ENCODE results near the gene PSKH1.
A peak's percentile ranks its signal among the peaks of the same experiment; 100 is the strongest.

Gene PSKH1

GRCh38 chr16:67847064-67847861 lies 45.8 kb upstream of the PSKH1 start, which contains the start of gene CENPT:
Gene CENPT (minus strand): TSS chr16:67847693. CDS start chr16:67833859, 13,834 bp downstream.
- no peaks in the 10 kb centered on the region for H3K9me3 ChIP-seq (ENCODE audit: control insufficient read depth, insufficient read depth, low read depth, low read length)
- peaks cover 0 to 34% of the 10 kb centered on the region in 2 experiments; a peak in 2 of 3 replicates for H3K36me3 ChIP-seq (ENCODE audit: control insufficient read depth in 2 of 2, insufficient read depth in 1 of 2, low read length in 2 of 2)
- peaks cover 16% of the 10 kb centered on the region for H3K4me1 ChIP-seq (ENCODE audit: control insufficient read depth, insufficient read depth, low read length)
- ChIA-PET POLR2A (interaction anchor here (1.0 to 4.3 kb wide), 6 partner anchors 14 to 187 kb away, joined by 3 to 38 read pairs (median 6); partner anchors contain the start of genes ACD, DDX28, DUS2 and EDC4), CTCF (interaction anchor here (0.7 to 1.7 kb wide), 4 partner anchors 19 to 174 kb away, joined by 3 to 9 read pairs (median 5); partner anchors contain the start of gene NRN1L)
- H3K27ac ChIP-seq (ENCODE audit: extremely low read depth, low read depth, low read length): peak within 1 kb of the TSS; percentile 92
- H3K4me3 ChIP-seq (ENCODE audit: low read depth, low read length): peak within 1 kb of the TSS; percentile 91
- peak; percentile 55; the same call in 1 of the 2 replicates for TF ChIP-seq SP3 (tag by site-specific recombination; IDR thresholded peaks at IDR 0.05)
- no peak for TF ChIP-seq ZNF514 (tag by site-specific recombination; IDR thresholded peaks at IDR 0.05)
- peak; percentile 49 for TF ChIP-seq ZFHX2 (tag by site-specific recombination; conservative IDR thresholded peaks at IDR 0.05)
- TF ChIP-seq, protein P1, sequence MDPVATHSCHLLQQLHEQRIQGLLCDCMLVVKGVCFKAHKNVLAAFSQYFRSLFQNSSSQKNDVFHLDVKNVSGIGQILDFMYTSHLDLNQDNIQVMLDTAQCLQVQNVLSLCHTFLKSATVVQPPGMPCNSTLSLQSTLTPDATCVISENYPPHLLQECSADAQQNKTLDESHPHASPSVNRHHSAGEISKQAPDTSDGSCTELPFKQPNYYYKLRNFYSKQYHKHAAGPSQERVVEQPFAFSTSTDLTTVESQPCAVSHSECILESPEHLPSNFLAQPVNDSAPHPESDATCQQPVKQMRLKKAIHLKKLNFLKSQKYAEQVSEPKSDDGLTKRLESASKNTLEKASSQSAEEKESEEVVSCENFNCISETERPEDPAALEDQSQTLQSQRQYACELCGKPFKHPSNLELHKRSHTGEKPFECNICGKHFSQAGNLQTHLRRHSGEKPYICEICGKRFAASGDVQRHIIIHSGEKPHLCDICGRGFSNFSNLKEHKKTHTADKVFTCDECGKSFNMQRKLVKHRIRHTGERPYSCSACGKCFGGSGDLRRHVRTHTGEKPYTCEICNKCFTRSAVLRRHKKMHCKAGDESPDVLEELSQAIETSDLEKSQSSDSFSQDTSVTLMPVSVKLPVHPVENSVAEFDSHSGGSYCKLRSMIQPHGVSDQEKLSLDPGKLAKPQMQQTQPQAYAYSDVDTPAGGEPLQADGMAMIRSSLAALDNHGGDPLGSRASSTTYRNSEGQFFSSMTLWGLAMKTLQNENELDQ (tag by site-specific recombination; IDR thresholded peaks at IDR 0.05; ENCODE audit: low read depth): no peak
- TF ChIP-seq, protein P2, sequence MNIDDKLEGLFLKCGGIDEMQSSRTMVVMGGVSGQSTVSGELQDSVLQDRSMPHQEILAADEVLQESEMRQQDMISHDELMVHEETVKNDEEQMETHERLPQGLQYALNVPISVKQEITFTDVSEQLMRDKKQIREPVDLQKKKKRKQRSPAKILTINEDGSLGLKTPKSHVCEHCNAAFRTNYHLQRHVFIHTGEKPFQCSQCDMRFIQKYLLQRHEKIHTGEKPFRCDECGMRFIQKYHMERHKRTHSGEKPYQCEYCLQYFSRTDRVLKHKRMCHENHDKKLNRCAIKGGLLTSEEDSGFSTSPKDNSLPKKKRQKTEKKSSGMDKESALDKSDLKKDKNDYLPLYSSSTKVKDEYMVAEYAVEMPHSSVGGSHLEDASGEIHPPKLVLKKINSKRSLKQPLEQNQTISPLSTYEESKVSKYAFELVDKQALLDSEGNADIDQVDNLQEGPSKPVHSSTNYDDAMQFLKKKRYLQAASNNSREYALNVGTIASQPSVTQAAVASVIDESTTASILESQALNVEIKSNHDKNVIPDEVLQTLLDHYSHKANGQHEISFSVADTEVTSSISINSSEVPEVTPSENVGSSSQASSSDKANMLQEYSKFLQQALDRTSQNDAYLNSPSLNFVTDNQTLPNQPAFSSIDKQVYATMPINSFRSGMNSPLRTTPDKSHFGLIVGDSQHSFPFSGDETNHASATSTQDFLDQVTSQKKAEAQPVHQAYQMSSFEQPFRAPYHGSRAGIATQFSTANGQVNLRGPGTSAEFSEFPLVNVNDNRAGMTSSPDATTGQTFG (tag by site-specific recombination; IDR thresholded peaks at IDR 0.05; ENCODE audit: borderline replicate concordance): no peak
- no peak for TF ChIP-seq ZNF555 (tag by site-specific recombination; conservative IDR thresholded peaks at IDR 0.05)
- TF ChIP-seq ZFP41 (tag by site-specific recombination; IDR thresholded peaks at IDR 0.05; ENCODE audit: borderline replicate concordance): no peak
- TF ChIP-seq ZNF350 (tag by site-specific recombination; IDR thresholded peaks at IDR 0.05): no peak
- TF ChIP-seq CTCF (tag by site-specific recombination; IDR thresholded peaks at IDR 0.05): peak; percentile 9; the same call in 1 of the 2 replicates
- TF ChIP-seq PATZ1 (tag by site-specific recombination; IDR thresholded peaks at IDR 0.05): peak; percentile 43; the same call in 1 of the 2 replicates
- TF ChIP-seq ZSCAN4 (tag by site-specific recombination; IDR thresholded peaks at IDR 0.05): no peak
- TF ChIP-seq, protein P3, sequence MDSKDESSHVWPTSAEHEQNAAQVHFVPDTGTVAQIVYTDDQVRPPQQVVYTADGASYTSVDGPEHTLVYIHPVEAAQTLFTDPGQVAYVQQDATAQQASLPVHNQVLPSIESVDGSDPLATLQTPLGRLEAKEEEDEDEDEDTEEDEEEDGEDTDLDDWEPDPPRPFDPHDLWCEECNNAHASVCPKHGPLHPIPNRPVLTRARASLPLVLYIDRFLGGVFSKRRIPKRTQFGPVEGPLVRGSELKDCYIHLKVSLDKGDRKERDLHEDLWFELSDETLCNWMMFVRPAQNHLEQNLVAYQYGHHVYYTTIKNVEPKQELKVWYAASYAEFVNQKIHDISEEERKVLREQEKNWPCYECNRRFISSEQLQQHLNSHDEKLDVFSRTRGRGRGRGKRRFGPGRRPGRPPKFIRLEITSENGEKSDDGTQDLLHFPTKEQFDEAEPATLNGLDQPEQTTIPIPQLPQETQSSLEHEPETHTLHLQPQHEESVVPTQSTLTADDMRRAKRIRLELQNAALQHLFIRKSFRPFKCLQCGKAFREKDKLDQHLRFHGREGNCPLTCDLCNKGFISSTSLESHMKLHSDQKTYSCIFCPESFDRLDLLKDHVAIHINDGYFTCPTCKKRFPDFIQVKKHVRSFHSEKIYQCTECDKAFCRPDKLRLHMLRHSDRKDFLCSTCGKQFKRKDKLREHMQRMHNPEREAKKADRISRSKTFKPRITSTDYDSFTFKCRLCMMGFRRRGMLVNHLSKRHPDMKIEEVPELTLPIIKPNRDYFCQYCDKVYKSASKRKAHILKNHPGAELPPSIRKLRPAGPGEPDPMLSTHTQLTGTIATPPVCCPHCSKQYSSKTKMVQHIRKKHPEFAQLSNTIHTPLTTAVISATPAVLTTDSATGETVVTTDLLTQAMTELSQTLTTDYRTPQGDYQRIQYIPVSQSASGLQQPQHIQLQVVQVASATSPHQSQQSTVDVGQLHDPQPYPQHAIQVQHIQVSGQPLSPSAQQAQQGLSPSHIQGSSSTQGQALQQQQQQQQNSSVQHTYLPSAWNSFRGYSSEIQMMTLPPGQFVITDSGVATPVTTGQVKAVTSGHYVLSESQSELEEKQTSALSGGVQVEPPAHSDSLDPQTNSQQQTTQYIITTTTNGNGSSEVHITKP (tag by site-specific recombination; IDR thresholded peaks at IDR 0.05): 0 out of 2 replicates have a peak, but pooled peaks have one; percentile 25
- TF ChIP-seq ZNF121 (tag by site-specific recombination; IDR thresholded peaks at IDR 0.05): no peak
- TF ChIP-seq PRDM4 (tag by site-specific recombination; IDR thresholded peaks at IDR 0.05): no peak
- peak; percentile 80 for TF ChIP-seq ZNF335 (tag by site-specific recombination; conservative IDR thresholded peaks at IDR 0.05)
- no peak for TF ChIP-seq ZNF23 (tag by site-specific recombination; IDR thresholded peaks at IDR 0.05; ENCODE audit: borderline replicate concordance)
